ENCODE results near the gene NELL1.

DNA sequence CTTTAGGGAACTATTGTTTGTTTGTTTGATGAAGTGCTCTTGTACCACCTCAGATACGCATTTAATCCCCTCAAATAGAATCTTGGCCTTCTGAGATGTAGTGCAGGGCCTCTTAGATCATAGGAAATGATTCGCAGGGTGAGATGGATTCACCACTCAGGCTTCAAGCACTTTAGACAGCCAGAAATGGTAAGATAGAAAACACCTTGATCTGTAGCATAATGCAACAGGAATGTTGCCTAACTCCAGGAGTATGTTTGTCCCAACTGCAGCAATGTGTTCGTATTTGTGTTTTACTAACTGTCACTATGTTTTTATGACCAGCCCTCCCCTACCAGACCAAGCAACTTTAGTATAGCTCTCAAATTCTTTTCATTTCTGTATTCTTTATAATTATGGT lies 761.2 kb downstream of the NELL1 start:
- TF ChIP-seq EP300 (IDR thresholded peaks at IDR 0.05; ENCODE audit: borderline replicate concordance in 1 of 2, low read depth in 1 of 2, low read length in 1 of 2) (no peak), POLR2AphosphoS5 (IDR thresholded peaks at IDR 0.05; ENCODE audit: low read depth, low read length) (no peak), TCF12 (IDR thresholded peaks at IDR 0.05) (no peak), NRF1 (IDR thresholded peaks at IDR 0.05; ENCODE audit: low read depth, low read length) (no peak), TEAD4 (IDR thresholded peaks at IDR 0.05; ENCODE audit: borderline replicate concordance, insufficient read depth) (no peak), JUND (IDR thresholded peaks at IDR 0.05) (no peak)
- TF ChIP-seq, protein P1, sequence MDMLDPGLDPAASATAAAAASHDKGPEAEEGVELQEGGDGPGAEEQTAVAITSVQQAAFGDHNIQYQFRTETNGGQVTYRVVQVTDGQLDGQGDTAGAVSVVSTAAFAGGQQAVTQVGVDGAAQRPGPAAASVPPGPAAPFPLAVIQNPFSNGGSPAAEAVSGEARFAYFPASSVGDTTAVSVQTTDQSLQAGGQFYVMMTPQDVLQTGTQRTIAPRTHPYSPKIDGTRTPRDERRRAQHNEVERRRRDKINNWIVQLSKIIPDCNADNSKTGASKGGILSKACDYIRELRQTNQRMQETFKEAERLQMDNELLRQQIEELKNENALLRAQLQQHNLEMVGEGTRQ (IDR thresholded peaks at IDR 0.05; ENCODE audit: borderline replicate concordance, low read depth, low read length) = no peak
